Thyroid gland (tissue), 4 donors: ENCODE results near the gene HSD17B12.

Experiments
- CTCF ChIP-seq, 6 experiments: fragments of 200-600 bp in 3 of 6; fragments of 450-650 bp in 3 of 6; sonication (generic) in 3 of 6; IDR thresholded peaks; one replicate each; pipeline ENCODE4 v1.5.1; 2016 to 2019; ENCODE audit warnings: antibody characterized with exemption in 6 of 6, mild to moderate bottlenecking in 2 of 6, inconsistent platforms in 1 of 6, moderate library complexity in 1 of 6
- POLR2A ChIP-seq, 2 donors: fragments of 450-650 bp; IDR thresholded peaks; one replicate each; pipeline ENCODE4 v1.6.1; 2017; ENCODE audit warnings: antibody characterized with exemption in 2 of 2, mild to moderate bottlenecking in 2 of 2, moderate library complexity in 1 of 2

DNA sequence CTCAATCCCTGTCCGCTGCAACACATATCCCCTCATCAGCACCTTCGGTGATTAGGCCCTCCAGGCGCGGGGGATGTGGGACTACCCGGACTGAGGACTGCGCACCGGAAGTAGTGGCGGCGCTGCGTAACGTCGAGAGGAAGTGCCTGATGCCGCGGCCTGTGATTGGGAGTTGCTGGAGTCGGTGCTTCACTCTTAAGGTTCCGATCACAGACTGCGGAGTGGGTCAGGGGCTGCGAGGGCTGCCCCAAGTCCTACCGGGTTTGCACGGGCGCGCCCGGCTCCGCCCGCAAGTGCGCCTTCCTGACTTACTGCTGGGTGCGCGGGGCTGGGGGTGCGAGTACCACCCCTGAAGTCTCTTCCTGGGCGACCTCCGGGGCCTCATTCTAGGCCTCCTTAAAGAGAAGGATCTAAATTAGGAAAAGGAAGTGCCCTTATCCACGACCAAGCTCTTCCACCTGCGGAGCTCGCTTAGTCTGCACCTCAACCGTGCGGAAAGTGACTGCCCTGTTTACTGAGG lies 200.2 kb downstream of the HSD17B12 start, which contains the start of gene ALKBH3:
- TF ChIP-seq CTCF (IDR thresholded peaks at IDR 0.05) = peak in 2 of 6 experiments; percentile 18 to 24
- TF ChIP-seq POLR2A (IDR thresholded peaks at IDR 0.05) = peak in 1 of 2 donors; percentile 33
